GM21619 (cell line): ENCODE data around the gene TMEM151A.

Source experiments
- ATAC-seq: cut with Tn5 transposase; IDR thresholded peaks from one replicate; pipeline ENCODE4 v1.9.1; 2021; ENCODE audit not compliant: unreplicated experiment

The TMEM151A gene

DNA sequence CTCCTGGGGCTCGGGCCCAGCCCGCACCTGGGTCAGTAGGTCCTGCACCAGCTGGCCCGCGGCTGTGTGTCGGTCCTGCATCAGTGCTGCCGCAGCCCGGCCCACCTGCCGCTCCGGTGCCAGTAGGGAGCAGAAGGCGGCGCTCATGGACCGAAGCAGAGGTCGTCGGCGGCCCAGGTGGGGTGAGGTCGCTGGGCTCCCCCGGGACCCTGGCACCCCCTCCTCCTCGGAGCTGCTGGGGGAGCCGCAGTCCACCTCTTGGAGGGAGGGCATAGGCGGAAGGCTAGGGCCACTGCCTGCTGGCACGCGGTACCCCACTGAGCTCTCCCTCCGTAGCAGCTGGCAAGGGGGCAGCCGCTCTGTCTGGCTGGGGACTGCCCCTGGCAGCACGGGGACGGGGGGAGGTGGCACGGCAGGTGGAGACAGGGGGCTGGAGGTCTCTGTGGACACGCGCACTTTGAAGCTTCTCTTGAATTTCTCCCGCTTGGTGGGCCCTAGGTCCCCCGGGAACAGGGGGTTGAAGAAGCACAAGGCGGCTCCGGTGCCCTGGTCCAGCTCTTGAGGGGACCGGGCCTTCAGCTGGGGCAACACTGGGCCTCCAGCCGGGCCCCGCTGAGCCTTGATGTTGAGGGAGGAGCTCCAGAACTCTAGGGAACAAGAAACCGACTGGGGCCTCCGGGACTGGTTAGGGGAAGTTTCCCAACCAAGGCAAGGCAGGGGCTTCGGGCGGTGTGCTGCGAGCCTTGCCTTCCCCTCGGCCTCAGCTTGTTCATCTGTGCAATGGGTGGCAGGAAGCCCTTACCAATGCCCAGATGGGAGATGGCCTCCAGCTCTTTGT lies 43.1 kb downstream of the TMEM151A start:
- ATAC-seq = no peak

DNA sequence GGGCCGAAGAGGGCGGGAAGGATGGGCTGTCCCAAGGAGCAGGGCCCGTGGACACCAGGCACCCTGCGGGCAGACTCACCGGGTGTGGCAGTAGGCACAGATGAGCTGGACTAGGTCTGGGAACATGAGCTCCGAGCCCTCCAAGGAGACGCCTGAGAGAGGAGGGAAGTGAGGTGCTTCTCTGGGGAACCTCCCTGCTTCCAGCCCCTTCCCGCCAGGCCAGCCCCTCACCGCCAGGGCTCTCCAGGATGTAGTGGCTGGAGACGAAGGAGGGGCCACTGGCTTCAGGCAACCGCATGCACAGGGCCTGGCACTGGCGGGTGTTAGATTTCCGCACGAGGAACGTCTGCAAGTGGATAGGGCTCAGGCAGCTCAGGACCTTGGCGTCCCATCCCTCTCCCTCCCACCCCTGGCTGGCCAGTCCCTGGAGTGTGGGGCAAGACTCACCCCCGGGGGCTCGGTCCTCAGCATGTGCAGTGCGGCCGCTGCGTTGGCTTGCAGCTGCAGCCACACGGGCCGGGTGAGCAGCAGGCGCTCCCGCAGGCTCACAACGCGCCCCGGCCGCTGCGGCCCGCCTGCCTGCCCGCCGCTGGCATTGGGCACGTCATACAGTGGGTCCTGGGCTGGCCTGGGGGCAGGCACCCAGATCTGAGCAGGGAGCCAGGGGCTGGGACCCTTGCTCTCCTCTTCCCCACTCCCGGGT lies 44.0 kb downstream of the TMEM151A start:
- no peak for ATAC-seq

DNA sequence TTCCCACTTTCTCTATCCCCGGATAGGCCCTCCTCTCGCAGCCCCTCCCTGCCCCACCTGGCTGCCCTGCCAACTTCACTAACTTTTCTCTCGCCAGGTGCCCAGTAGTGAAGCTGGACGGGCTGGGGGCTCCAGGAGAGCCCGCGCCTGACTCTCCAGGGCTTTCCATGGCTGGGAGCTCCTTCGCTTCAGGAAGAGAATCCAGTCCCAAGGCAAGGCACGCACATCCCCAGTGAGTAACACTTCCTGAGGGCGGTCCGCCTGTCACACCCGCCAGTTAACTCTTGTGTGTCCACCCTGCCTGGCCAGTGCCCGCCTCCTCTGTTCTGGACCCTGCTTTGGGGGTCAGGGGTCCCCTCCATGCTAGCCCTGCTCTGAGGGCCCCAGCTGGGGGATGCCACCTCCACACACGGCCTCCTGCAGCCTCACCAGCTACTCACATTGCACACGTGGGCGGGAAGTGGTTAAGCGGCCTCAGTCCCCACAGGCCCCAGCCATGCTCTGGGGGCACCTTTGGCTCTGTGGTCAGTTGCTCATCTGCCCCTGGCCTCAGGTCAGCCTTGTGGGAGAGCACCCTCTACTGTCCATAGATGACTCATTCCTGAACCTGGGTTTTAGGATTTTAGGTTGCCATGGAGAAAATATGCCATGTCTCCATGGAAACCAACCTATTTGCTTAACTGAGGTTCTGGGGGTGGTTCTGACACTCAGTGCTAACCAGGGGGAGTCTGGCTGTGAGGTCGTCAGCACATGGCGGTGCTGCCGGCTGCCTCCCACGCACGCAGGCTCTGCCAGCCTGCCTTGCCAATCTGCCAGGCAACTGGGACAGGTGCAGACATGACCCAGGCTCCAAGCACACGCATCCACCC lies 44.8 kb downstream of the TMEM151A start, which contains the start of gene RIN1:
Gene RIN1, minus strand, starts transcription at position 201 of the 869 bp plus-strand sequence. Its CDS starts 32 bp downstream, at position 169.
- ATAC-seq = peak; percentile 78

DNA sequence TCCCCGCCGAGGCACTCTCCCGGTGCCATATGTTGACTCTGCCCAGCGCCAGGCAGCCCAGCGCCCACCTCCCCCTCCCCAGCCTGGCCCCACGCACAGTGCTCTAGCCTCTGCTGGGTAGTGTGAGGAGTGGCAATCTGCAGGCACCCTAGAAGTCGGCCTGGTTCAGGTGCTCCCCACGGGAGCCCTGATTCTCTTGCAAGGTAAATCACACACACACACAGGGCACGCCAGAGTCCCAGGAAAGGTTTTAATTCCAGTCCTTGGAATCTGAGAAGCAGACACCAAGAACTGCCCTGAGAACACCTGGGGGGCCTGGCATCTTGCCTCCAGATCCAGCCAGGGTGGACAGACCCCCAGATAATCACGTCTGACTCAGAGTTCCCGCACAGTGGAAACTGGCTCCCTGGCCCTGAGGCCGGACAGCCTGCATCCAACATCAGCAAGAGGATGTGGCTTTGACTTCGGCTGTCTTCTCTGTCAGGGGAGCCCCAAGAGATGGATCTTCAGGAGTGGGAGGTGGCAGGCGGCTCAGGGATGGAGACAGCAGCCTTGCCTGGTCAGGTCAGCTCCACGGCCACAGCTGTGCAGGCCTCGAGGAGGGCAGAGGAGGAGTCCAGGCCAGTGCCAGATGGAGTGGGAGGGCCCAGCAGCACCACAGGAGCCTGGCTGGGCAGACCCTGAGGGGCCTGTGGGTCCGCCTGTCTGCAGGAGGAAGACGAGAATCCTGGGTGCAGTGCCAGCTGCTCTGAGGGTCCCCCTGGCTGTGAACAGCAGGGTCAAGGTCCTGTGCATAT lies 45.6 kb downstream of the TMEM151A start:
- no peak for ATAC-seq

DNA sequence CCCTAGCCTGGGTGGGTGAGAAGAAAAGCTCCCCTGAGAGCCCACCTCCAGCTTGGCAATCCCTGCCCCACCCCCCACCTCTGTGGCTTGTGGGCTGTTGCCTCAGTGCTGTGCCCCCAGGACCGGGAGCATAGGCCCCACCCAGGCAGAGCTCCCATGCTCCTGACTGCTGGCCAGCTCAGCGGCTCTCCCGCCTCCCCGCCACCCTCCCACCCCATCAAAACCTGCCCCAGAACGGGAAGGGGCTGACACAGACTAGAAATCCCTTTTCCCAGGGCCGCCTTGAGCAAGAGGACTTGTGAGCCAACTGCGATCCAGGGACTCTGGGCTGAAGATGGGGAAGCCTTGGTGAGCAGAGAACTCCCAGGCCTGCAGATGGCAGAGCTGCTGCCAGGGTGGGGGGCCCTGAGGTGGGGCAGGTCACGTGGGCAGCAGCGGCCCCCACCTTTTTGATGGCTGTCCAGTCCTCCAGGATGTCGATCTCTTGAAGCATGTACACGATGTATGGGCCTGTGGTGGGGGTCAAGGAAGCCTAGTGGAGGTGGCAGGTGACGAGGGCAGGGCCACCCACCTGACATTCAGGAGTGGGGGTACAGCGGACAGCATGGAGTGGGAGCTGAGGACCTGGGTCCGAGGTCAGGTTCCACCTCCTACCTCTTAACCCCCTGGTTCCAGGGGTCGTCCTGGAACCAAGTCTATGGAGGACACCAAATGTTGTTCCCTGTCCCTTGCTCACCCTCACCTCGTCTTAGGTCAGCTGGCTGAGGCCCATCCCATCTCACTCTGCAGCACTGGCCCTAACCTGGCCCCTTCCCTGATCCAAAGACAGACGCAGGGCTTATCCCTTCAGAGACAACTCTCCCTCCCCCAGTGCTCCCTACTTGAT lies 46.8 kb downstream of the TMEM151A start:
- ATAC-seq = no peak

DNA sequence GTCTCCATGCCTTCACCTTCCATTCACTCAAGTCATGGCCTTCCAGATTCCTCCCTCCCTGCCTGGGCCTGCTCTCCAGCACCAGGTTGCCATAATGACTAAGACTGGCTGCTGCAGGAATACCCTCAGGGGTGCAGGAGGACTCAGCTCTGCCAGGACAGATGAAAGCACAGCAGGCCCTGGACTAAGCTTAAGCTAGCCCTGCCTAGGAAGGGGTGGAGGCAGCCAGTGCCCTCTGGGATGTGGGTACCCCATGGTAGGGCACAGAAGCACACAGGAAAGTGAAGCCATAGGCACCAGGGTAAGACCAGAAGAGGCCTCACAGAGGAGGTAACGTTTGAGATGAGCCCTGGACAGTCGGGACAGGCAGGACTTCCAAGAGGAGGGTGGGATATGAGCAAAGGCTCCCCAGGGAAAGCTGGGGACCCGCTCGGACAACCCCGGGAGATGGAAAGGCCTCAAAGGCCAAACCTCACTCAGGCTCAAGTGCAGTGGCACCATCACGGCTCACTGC lies 47.5 kb downstream of the TMEM151A start:
- ATAC-seq = no peak

DNA sequence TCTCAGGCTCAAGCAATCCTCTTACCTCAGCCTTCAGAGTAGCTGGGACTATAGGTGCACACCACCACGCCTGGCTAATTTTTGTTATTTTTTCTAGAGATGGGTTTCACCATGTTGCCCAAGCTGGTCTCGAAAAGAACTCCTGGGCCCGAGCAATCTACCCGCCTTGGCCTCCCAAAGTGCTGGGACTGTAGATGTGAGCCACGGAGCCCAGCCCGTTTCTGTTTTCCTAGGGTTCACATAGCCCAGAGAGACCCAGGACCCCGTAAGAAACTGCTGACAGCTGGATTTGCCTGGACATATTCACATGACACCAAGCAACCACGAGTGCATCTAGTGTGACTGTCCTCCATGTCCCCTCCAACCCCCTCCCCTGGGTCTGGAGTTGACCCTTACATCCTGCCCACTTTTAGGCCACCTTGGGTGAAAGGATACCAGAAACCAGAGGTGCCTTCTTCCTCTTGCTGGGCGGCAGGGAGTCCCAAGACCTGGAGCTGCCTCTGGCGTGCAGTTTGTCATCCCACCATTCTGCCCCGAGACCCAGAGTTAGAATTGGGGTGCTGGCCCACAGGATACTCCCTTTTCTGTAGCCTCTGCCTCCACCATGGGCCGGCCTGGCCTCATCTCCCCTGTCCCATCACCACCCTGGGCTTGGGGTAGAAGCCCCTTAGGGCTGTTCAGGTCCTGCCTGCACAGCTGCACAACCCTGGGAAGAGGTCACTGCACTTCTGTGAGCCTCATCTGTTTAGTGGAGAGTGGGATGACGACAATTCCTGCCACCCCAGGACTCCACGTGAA lies 48.2 kb downstream of the TMEM151A start:
- no peak for ATAC-seq

DNA sequence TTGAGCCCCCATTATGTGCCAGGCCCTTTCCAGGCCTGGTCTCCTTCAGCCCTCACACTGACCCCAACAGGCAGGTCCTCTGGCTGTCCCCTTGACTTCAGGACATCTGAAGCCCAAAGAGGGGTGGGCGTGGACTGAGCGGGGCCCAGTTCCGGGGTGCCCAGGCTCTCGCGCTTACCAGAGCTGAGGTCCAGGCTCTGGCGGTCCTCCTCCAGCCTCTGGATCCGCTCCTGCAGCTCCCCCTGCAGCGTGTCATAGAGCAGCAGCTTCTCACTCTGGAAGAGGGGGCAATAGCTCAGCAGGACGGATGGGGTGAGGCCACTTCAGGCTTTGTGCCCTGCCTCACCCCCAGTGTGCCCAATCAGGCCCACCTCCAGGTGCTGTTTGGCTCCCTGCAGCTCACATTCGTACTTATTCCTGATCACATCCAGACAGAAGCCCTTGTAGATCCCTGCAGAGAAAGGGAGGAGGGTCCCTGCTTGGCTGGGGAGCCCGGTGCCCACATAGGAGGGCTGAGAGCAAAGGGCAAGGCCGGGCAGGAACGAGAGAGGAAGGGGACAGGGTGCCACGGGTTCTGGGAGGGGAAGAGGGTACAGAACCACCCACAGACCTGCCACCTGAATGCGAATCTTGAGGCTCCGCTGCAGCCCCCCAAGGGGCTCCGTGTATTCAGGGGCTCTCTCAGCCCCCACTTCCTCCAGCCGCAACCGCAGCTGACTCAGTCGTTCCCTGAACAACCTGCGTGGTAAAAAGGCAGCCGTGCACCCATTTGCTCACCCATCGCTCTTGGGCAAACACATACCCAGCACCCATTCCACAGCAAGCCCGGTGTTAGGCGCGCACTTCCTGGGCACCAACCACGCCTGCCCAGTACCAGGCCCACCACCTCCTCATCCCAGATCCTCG lies 49.2 kb downstream of the TMEM151A start:
- ATAC-seq = no peak

DNA sequence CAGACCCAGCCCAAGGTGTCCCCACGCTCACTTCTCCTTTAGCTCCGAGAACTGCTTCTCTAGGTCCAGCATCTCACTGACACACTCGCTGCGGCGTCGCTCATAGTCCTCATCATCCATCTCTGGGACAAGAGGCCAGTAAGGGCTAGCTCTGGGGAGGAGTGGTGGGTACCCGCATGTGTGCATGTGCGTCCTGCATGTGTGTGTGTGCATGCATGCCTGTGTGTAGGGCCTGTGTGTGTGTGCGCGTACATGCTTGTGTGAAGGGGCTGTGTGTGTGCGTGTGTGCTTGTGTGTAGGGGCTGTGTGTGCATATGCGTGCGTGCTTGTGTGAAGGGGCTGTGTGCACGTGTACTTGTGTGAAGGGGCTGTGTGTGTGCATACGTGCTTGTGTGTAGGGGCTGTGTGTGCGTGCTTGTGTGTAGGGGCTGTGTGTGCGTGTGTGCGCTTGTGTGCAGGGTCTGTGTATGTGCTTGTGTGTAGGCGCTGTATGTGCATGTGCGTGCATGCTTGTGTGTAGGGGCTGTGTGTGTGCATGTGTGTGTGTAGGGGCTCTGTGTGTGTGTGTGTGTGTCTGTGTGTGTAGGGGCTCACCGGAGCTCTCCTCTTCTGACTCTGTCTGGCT lies 49.9 kb downstream of the TMEM151A start:
- no peak for ATAC-seq

GRCh38 chr11:66343176-66343575 lies 51.5 kb downstream of the TMEM151A start:
- ATAC-seq = no peak

- ATAC-seq = peak; percentile 70
Measured at GRCh38 chr11:66344550-66345315, 53.0 kb downstream of the TMEM151A start, which contains the start of gene BRMS1. Gene BRMS1 (minus strand): TSS chr11:66345104. CDS start chr11:66342234, 2,870 bp downstream.

GRCh38 chr11:66345316-66345649 lies 53.6 kb downstream of the TMEM151A start:
- peak; percentile 8 for ATAC-seq
